SK-N-SH treated with all-trans-retinoic acid at 6 μM for 48 hours (cell line): Measurements from ENCODE around the gene RABGGTB.

Source experiments
- ARNTL ChIP-seq: fragments of 450-650 bp; formaldehyde crosslinking; IDR thresholded peaks from 2 replicates; pipeline ENCODE4 v1.5.0; 2020; ENCODE audit warnings: low read depth, mild to moderate bottlenecking, moderate library complexity, borderline replicate concordance
- ZNF8 ChIP-seq: fragments of 450-650 bp; formaldehyde crosslinking; IDR thresholded peaks from 2 replicates; pipeline ENCODE4 v1.5.0; 2020; ENCODE audit warnings: mild to moderate bottlenecking, moderate library complexity
- TF ChIP-seq, protein P1 (sequence below): fragments of 250-450 bp; sonication (Bioruptor Pico); IDR thresholded peaks from 2 replicates; pipeline ENCODE4 v1.5.0; 2020; ENCODE audit warnings: mild to moderate bottlenecking, moderate library complexity
- TF ChIP-seq, protein P2 (sequence below): fragments of 250-450 bp; sonication (Bioruptor Pico); IDR thresholded peaks from 2 replicates; pipeline ENCODE4 v1.8.0; 2021; ENCODE audit warnings: low read depth, mild to moderate bottlenecking, moderate library complexity, borderline replicate concordance
- TF ChIP-seq, protein P3 (sequence below): fragments of 250-450 bp; sonication (Bioruptor Pico); IDR thresholded peaks from 2 replicates; pipeline ENCODE4 v1.8.0; 2020; ENCODE audit warnings: mild to moderate bottlenecking, moderate library complexity, borderline replicate concordance

- TF ChIP-seq ARNTL (CRISPR knock-in tag) (no peak), ZNF8 (no peak)
- TF ChIP-seq, protein P1, sequence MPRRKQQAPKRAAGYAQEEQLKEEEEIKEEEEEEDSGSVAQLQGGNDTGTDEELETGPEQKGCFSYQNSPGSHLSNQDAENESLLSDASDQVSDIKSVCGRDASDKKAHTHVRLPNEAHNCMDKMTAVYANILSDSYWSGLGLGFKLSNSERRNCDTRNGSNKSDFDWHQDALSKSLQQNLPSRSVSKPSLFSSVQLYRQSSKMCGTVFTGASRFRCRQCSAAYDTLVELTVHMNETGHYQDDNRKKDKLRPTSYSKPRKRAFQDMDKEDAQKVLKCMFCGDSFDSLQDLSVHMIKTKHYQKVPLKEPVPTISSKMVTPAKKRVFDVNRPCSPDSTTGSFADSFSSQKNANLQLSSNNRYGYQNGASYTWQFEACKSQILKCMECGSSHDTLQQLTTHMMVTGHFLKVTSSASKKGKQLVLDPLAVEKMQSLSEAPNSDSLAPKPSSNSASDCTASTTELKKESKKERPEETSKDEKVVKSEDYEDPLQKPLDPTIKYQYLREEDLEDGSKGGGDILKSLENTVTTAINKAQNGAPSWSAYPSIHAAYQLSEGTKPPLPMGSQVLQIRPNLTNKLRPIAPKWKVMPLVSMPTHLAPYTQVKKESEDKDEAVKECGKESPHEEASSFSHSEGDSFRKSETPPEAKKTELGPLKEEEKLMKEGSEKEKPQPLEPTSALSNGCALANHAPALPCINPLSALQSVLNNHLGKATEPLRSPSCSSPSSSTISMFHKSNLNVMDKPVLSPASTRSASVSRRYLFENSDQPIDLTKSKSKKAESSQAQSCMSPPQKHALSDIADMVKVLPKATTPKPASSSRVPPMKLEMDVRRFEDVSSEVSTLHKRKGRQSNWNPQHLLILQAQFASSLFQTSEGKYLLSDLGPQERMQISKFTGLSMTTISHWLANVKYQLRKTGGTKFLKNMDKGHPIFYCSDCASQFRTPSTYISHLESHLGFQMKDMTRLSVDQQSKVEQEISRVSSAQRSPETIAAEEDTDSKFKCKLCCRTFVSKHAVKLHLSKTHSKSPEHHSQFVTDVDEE (CRISPR knock-in tag) = no peak
- TF ChIP-seq, protein P2, sequence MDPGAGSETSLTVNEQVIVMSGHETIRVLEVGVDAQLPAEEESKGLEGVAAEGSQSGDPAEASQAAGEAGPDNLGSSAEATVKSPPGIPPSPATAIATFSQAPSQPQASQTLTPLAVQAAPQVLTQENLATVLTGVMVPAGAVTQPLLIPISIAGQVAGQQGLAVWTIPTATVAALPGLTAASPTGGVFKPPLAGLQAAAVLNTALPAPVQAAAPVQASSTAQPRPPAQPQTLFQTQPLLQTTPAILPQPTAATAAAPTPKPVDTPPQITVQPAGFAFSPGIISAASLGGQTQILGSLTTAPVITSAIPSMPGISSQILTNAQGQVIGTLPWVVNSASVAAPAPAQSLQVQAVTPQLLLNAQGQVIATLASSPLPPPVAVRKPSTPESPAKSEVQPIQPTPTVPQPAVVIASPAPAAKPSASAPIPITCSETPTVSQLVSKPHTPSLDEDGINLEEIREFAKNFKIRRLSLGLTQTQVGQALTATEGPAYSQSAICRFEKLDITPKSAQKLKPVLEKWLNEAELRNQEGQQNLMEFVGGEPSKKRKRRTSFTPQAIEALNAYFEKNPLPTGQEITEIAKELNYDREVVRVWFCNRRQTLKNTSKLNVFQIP (CRISPR knock-in tag) = no peak
- TF ChIP-seq, protein P3, sequence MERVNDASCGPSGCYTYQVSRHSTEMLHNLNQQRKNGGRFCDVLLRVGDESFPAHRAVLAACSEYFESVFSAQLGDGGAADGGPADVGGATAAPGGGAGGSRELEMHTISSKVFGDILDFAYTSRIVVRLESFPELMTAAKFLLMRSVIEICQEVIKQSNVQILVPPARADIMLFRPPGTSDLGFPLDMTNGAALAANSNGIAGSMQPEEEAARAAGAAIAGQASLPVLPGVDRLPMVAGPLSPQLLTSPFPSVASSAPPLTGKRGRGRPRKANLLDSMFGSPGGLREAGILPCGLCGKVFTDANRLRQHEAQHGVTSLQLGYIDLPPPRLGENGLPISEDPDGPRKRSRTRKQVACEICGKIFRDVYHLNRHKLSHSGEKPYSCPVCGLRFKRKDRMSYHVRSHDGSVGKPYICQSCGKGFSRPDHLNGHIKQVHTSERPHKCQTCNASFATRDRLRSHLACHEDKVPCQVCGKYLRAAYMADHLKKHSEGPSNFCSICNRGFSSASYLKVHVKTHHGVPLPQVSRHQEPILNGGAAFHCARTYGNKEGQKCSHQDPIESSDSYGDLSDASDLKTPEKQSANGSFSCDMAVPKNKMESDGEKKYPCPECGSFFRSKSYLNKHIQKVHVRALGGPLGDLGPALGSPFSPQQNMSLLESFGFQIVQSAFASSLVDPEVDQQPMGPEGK (CRISPR knock-in tag) = 0 out of 2 replicates have a peak, but pooled peaks have one; percentile 10
These were observed 10.6 kb downstream of the RABGGTB start, which contains the start of gene MSH4 for GRCh38 chr1:75796376-75797272.
